Left lung (tissue), 14 donors: ENCODE results near the gene TANGO2. TPM values are rescaled to one million over a fixed set of nuclear protein-coding genes. Genes with fewer than 3 reads are reported as not detected.

Experiments used
- ATAC-seq: fragments of 200-7000 bp; cut with Tn5 transposase; one replicate; pipeline ENCODE4 v1.9.1; 2020; ENCODE audit warnings: moderate library complexity
- DNase-seq, 4 donors: peaks; one replicate each; pipeline ENCODE4 v3.0.0-alpha.2; 2013 to 2020
- H3K27ac ChIP-seq, 2 donors: fragments of 200-600 bp; sonication (generic) in 1 of 2; one replicate each; pipeline versions ENCODE4 v1.5.0 to v1.8.0; 2020 to 2021
- H3K27me3 ChIP-seq, 2 donors: fragments of 200-600 bp; sonication (generic) in 1 of 2; one replicate each; pipeline versions ENCODE4 v1.5.0 to v1.8.0; 2020 to 2021
- H3K36me3 ChIP-seq, 2 donors: fragments of 200-600 bp; sonication (generic) in 1 of 2; one replicate each; pipeline versions ENCODE4 v1.5.0 to v1.8.0; 2020 to 2021
- H3K4me1 ChIP-seq, 2 donors: fragments of 200-600 bp; one replicate each; pipeline ENCODE4 v1.8.0; 2021
- H3K4me3 ChIP-seq, 2 donors: fragments of 200-600 bp; sonication (generic) in 1 of 2; one replicate each; pipeline versions ENCODE4 v1.5.0 to v1.8.0; 2020 to 2021; ENCODE audit warnings: mild to moderate bottlenecking in 1 of 2
- H3K9me3 ChIP-seq, 2 donors: fragments of 200-600 bp; sonication (generic) in 1 of 2; one replicate each; pipeline versions ENCODE4 v1.5.0 to v1.8.0; 2020 to 2021
- CTCF ChIP-seq, 2 donors: fragments of 200-600 bp; sonication (generic) in 1 of 2; IDR thresholded peaks; one replicate each; pipeline versions ENCODE4 v1.5.0 to v1.8.0; 2021; ENCODE audit warnings: antibody characterized with exemption in 2 of 2
- intact Hi-C, 2 donors: fragments of 100-400 bp; cut with DNase I; formaldehyde crosslinking; loops; one replicate each; pipeline versions ENCODE4 v1.11.2 to v1.14.2; 2022
- long read RNA-seq, 12 donors: library from polyadenylated mRNA in 2 of 12; unstranded in 2 of 12; transcript quantifications; one replicate each; pipeline ENCODE4 v2.0.0 and lab custom pipeline, GENCODE V29; 2019 to 2026
- polyA plus RNA-seq, 6 donors: library from polyadenylated mRNA; unstranded; fragments of 120-200 nt; gene quantifications; one replicate each; pipeline ENCODE4 v1.2.1, GENCODE V29; 2013; ENCODE audit not compliant: insufficient read length in 6 of 6
- total RNA-seq, 2 donors: library from RNA; stranded (reverse); fragmentation: NEBNext Ultra II Directional; extraction: Animal tissue kit (Norgen Biotek cat#: 25700); gene quantifications; one replicate each; pipeline ENCODE4 v1.2.1, GENCODE V29; 2021
- donor health status: DM: no; HTN: yes; CAD: no.
- donor health status: DM: no; HTN: no; CAD: no.

Gene TANGO2
- total RNA-seq (10 to 100 TPM; 45.9 to 47.2 TPM), polyA plus RNA-seq (10 to 100 TPM; 10.9 to 17.2 (median 12.6) TPM)
- long read RNA-seq, donor 1, partial matches to known transcripts = 0 of 1 reads
- long read RNA-seq, donor 1, other reads (novel, unspliced or antisense) = 0 of 1 reads
- long read RNA-seq, donor 2, partial matches to known transcripts = 0 of 1 reads
- long read RNA-seq, donor 2, other reads (novel, unspliced or antisense) = 0 of 1 reads
- long read RNA-seq, donor 3 = 0 reads
- long read RNA-seq, donor 4, partial matches to known transcripts = 2 of 18 reads
- long read RNA-seq, donor 4, other reads (novel, unspliced or antisense) = 10 of 18 reads
- long read RNA-seq, donor 5, partial matches to known transcripts = 0 of 1 reads
- long read RNA-seq, donor 5, other reads (novel, unspliced or antisense) = 0 of 1 reads
- long read RNA-seq, donor 6 = 0 reads
- long read RNA-seq, donor 7, partial matches to known transcripts = 0 of 1 reads
- long read RNA-seq, donor 7, other reads (novel, unspliced or antisense) = 0 of 1 reads
- long read RNA-seq, donor 8 = 0 reads
- long read RNA-seq, donor 9 = 0 reads
- long read RNA-seq, donor 10, transcript TANGO2-201 (9 exons, 2,273 nt) = major isoform, 6 of 29 reads
- long read RNA-seq, donor 10, partial matches to known transcripts = 2 of 29 reads
- long read RNA-seq, donor 10, other reads (novel, unspliced or antisense) = 17 of 29 reads
- long read RNA-seq, donor 11, partial matches to known transcripts = 0 of 1 reads
- long read RNA-seq, donor 11, other reads (novel, unspliced or antisense) = 0 of 1 reads
- long read RNA-seq, donor 12 = 0 reads

- intact Hi-C loops = no loop called here
- Histone ChIP-seq H3K9me3 (no peaks in the 10 kb centered on the region), H3K4me1 (peaks cover 21 to 40% of the 10 kb centered on the region in 2 donors), H3K27me3 (peaks cover 0 to 20% of the 10 kb centered on the region in 2 donors), H3K36me3 (peaks cover 0 to 4% of the 10 kb centered on the region in 2 donors), H3K4me3 (peak within 1 kb of the TSS; percentile 85 to 95), H3K27ac (peak within 1 kb of the TSS; percentile 80 to 87)
- ATAC-seq = peak; percentile 90
- DNase-seq = peak; percentile 89 to 96 (median 93)
- no peak for TF ChIP-seq CTCF (IDR thresholded peaks at IDR 0.05)
Observed at GRCh38 chr22:20020533-20021195, at the start of gene TANGO2. TSS of gene TANGO2 (plus strand) at chr22:20021110. CDS start at chr22:20036799, 15,689 bp downstream.

GRCh38 chr22:19971276-19972124 lies 49.4 kb upstream of the TANGO2 start:
- peak in 3 of 4 donors; percentile 39 to 80 (median 62) for DNase-seq
- Histone ChIP-seq H3K27ac (no peak overlapping the region), H3K4me3 (no peak overlapping the region), H3K36me3 (peaks cover 0 to 39% of the 10 kb centered on the region in 2 donors), H3K27me3 (no peaks in the 10 kb centered on the region), H3K9me3 (no peaks in the 10 kb centered on the region), H3K4me1 (peaks cover 0 to 20% of the 10 kb centered on the region in 2 donors)
- peak; percentile 79 for ATAC-seq
- no peak for TF ChIP-seq CTCF (IDR thresholded peaks at IDR 0.05)
- intact Hi-C loops = no loop called here

GRCh38 chr22:19972251-19972650 lies 48.7 kb upstream of the TANGO2 start:
- DNase-seq = peak in 1 of 4 donors; percentile 43

More at GRCh38 chr22:19972251-19972650, 48.7 kb upstream of the TANGO2 start:
- Histone ChIP-seq H3K27ac (no peak overlapping the region), H3K4me3 (no peak overlapping the region), H3K4me1 (peaks cover 0 to 20% of the 10 kb centered on the region in 2 donors), H3K9me3 (no peaks in the 10 kb centered on the region), H3K27me3 (no peaks in the 10 kb centered on the region), H3K36me3 (peaks cover 0 to 31% of the 10 kb centered on the region in 2 donors)
- ATAC-seq = no peak
- no peak for TF ChIP-seq CTCF (IDR thresholded peaks at IDR 0.05)
- intact Hi-C loops = no loop called here
